SJSA1 (cell line): Measurements from ENCODE around the gene PLSCR2. TPM values are rescaled to one million over a fixed set of nuclear protein-coding genes. Genes with fewer than 3 reads are reported as not detected.
"Not testable (repeated sequence)": the region's sequence is repeated elsewhere in the genome, so short reads cannot be mapped to it uniquely, and the experiment has no call there.

Experiments used
- DNase-seq, 2 experiments: peaks; one replicate each; pipeline ENCODE4 v3.0.0-alpha.2; 2015 to 2020; ENCODE audit warnings: low spot score in 2 of 2, low read depth in 1 of 2
- H3K27ac ChIP-seq: fragments of 250-450 bp; sonication (Bioruptor Pico); 2 replicates; pipeline ENCODE4 v1.5.1; 2020; ENCODE audit warnings: mild to moderate bottlenecking, moderate library complexity
- H3K27me3 ChIP-seq: fragments of 250-450 bp; sonication (Bioruptor Pico); replicated peaks from 2 replicates; pipeline ENCODE4 v1.5.1; 2020; ENCODE audit warnings: mild to moderate bottlenecking, moderate library complexity
- H3K36me3 ChIP-seq: fragments of 250-450 bp; sonication (Bioruptor Pico); 2 replicates; pipeline ENCODE4 v1.5.1; 2020; ENCODE audit warnings: mild to moderate bottlenecking
- H3K4me1 ChIP-seq: fragments of 250-450 bp; sonication (Bioruptor Pico); replicated peaks from 2 replicates; pipeline ENCODE4 v1.6.1; 2021; ENCODE audit warnings: mild to moderate bottlenecking
- H3K4me3 ChIP-seq: fragments of 250-450 bp; sonication (Bioruptor Pico); 2 replicates; pipeline ENCODE4 v1.5.1; 2020; ENCODE audit warnings: mild to moderate bottlenecking
- H3K9me3 ChIP-seq: fragments of 250-450 bp; sonication (Bioruptor Pico); replicated peaks from 2 replicates; pipeline ENCODE4 v1.5.1; 2020; ENCODE audit warnings: mild to moderate bottlenecking
- total RNA-seq: library from RNA; depleted of rRNA; stranded (reverse); fragments of >200 nt; shearing (Covaris generic); gene quantifications from 2 replicates; pipeline ENCODE4 v1.2.3, GENCODE V29; 2014

Gene PLSCR2
- total RNA-seq, 1 experiment from 2014 or later: not detected

DNA sequence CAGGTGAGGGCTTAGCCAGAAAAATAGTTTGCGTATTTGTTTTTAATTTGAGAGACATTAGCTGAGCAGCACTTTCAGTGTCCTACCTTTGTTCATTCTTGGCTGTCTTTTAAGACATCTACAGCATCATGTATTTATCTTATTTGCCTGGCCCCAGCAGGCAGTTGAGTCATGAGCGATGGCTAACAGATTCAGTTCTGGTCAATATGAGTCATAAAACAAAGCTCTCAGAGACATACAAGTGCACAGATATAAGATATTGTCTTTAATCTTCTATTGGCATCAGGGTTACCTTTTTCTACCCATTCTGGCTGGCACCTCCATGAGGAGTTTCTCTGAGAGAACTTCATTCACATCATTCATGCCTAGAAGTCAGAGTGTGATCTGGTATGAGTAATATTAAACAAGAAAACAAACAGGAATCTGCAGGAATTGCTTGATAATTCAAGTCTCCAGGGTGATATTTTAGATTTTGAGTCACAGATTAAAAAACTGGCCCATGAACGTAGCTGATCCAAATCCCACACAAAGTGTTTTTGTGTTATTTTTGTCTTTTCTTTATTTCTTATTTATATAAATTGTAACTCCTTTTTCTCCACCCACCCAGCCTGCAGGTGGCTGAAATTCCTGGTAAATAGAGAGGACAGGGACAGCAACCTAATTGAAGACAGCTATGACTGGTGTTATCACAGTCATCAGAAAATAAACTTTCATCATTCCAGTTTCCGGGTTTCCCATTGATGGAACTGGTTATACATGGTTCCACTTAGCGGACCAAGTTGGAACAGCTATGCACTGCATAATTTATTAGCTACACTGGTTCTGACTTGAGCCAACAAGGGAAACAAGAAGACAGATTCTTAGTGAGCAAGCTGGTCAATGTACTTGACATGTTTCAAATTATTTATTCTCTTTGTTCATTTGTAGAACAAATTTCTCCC lies 47.3 kb downstream of the PLSCR2 start:
- DNase-seq: peak; percentile 45 to 50
- H3K36me3 ChIP-seq: no peaks in the 10 kb centered on the region
- H3K4me1 ChIP-seq: peaks cover 23% of the 10 kb centered on the region
- H3K27ac ChIP-seq: peak overlapping the region; percentile 53
- H3K9me3 ChIP-seq: no peaks in the 10 kb centered on the region
- H3K27me3 ChIP-seq: no peaks in the 10 kb centered on the region
- no peak overlapping the region for H3K4me3 ChIP-seq

DNA sequence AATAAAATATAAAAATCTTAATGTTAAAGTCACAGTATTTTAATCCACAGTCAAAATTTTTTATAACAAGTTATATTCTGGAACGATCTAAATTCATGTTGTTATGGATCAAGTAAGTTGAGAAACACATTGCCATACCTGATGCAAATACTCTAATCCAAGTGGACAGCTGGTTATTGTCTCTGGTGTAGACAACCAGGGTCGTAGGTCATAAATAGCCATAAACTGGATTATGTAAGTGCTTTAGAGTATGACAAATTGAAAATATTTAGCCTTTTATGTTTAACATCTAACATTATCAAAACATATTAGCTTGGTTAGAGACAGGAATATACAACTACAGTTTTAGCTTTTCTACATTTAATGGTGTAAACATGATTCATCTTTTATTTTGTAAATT lies 53.0 kb downstream of the PLSCR2 start:
- Histone ChIP-seq H3K9me3 (no peaks in the 10 kb centered on the region), H3K36me3 (no peaks in the 10 kb centered on the region), H3K27me3 (no peaks in the 10 kb centered on the region), H3K4me3 (no peak overlapping the region), H3K4me1 (peaks cover 1% of the 10 kb centered on the region), H3K27ac (no peak overlapping the region)
- no peak for DNase-seq

DNA sequence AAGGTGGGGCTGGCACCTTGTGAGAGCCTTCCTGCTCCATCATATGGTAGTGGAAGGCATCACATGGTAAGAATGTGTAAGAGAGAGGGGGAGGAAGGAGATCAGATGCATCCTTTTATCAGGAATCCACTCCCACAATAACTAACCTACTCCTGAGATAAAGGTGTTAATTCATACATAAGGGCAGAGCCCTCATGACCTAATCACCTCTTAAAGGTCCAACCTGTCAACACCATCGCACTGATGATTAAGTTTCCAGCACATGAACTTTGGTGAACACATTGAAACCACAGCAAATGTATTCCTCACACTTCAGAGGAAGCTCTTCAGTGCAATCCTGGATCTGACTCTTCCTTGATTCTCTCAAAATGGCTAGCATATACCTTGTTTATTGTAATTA lies 55.4 kb downstream of the PLSCR2 start:
- no peaks in the 10 kb centered on the region for H3K36me3 ChIP-seq
- H3K4me1 ChIP-seq: no peaks in the 10 kb centered on the region
- H3K4me3 ChIP-seq: no peak overlapping the region
- no peak overlapping the region for H3K27ac ChIP-seq
- H3K27me3 ChIP-seq: no peaks in the 10 kb centered on the region
- no peaks in the 10 kb centered on the region for H3K9me3 ChIP-seq
- no peak for DNase-seq

DNA sequence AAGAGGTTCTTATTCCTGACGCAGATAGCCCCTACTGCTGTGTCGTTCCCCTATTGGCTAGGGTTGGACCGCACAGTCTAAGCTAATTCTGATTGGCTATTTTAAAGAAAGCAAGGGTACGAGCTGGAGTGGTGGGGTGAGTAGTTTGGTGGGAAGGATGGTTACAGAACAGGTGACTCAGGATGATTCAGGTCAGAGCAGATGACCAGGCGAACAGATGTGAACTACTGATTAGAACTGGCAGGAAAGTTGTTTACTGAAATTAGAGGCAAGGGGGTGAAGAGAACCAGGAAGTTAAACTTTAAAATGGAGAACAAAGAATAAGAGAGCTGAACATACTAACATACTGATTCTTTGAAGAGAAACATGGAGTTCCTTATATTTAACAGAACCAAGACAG lies 56.6 kb downstream of the PLSCR2 start:
- H3K4me3 ChIP-seq, H3K27me3 ChIP-seq, DNase-seq, H3K4me1 ChIP-seq, H3K36me3 ChIP-seq, H3K27ac ChIP-seq, H3K9me3 ChIP-seq: not testable (repeated sequence)

DNA sequence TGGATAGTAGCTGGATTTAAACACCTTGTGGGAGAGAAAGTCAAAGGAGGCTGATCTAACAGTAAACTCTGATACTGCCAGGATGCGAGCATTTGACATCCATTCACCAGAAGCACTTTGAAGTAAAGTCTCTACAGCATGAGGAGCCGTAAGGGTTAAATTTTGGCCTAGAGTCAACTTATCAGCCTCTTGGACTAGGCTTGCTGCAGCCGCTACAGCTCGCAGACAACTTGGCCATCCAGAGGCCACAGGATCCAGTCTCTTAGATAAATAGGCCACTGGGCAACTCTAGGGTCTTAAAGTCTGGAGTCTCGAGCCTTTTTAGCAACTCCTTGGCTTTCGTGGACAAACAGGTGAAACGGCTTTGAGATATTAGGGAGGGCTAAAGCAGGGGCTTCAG lies 61.4 kb downstream of the PLSCR2 start:
- Histone ChIP-seq H3K9me3 (no peaks in the 10 kb centered on the region), H3K36me3 (no peaks in the 10 kb centered on the region), H3K27ac (no peak overlapping the region), H3K4me3 (no peak overlapping the region), H3K27me3 (no peaks in the 10 kb centered on the region), H3K4me1 (no peaks in the 10 kb centered on the region)
- DNase-seq: no peak

DNA sequence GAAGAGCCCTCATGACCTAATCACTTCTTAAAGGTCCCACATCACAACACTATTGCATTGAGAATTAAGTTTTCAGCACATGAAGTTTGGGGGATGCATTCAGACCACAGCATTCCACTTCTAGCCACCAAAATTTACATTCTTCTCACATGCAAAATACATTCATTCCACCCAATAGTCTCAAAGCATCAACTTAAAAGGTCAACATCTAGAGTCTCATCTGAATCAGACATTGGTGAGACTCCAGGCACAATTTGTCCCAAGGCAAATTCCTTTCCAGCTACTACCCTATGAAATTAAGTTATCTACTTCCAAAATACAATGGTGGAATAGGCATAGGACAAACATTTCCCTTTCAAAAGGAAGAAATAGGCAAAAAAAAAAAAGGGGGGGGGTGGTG lies 64.9 kb downstream of the PLSCR2 start:
- Histone ChIP-seq H3K27ac (no peak overlapping the region), H3K4me1 (no peaks in the 10 kb centered on the region), H3K27me3 (no peaks in the 10 kb centered on the region), H3K4me3 (no peak overlapping the region), H3K36me3 (no peaks in the 10 kb centered on the region), H3K9me3 (no peaks in the 10 kb centered on the region)
- peak in 1 of 2 experiments; percentile 2 for DNase-seq

DNA sequence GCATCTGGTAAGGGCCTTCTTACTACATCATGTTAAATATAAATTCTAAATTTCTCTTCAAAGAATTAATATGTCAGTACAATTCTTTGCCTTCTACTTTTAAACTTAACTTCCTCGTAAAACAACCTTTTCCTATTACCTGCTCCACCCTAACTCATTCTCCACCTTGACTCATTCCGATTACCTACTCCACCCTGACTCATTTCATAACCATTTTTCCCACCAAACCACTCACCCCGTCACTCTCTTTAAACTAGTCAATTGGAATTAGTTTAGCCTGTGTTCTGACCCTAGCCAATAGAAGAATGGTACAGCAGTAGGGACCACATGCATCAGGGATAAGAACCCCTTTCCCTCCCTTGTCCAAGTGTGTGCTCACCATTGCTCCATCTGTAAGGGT lies 65.6 kb downstream of the PLSCR2 start:
- Histone ChIP-seq H3K27ac (no peak overlapping the region), H3K4me3 (no peak overlapping the region), H3K27me3 (no peaks in the 10 kb centered on the region), H3K9me3 (no peaks in the 10 kb centered on the region), H3K4me1 (no peaks in the 10 kb centered on the region), H3K36me3 (no peaks in the 10 kb centered on the region)
- DNase-seq: no peak

DNA sequence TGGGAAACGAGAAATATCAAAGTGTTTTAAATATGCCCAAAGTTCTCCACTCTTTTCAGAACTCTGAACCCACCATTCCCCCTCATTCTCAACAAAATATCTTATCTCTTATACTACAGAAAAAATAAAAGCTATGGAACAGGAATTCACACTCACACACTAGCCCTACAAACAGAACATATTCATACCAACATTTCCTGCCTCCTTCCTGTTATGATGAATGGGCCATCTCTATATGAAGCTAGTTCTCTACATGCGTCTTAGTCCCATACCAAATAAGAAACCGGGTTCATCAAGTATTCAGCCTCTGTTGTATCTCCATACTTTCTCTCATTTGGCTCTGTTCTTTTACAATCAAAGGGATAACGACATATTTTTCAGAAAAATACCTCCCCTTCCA lies 72.6 kb downstream of the PLSCR2 start:
- no peak overlapping the region for H3K27ac ChIP-seq
- H3K4me3 ChIP-seq: no peak overlapping the region
- no peaks in the 10 kb centered on the region for H3K27me3 ChIP-seq
- H3K36me3 ChIP-seq: no peaks in the 10 kb centered on the region
- H3K9me3 ChIP-seq: no peaks in the 10 kb centered on the region
- no peaks in the 10 kb centered on the region for H3K4me1 ChIP-seq
- no peak for DNase-seq

DNA sequence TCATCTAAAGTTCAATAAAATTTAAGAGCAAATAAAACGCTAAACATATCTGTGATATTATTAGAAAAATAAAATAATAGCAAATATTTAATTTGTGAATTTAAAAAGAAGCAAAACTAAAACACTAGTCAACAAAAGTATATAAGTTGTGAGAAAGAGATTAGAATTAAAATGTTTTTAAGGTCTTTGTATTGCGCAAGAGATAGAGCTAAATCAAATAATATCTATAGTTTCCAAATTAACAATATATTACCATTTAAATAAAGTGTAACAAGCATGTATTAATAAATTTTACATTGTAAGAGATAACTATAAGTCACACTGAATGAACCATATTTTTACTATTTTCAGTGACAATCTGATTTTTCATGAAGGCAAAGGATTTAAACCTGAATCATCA lies 74.2 kb downstream of the PLSCR2 start:
- DNase-seq: no peak
- no peaks in the 10 kb centered on the region for H3K27me3 ChIP-seq
- H3K36me3 ChIP-seq: no peaks in the 10 kb centered on the region
- no peaks in the 10 kb centered on the region for H3K4me1 ChIP-seq
- H3K27ac ChIP-seq: no peak overlapping the region
- no peaks in the 10 kb centered on the region for H3K9me3 ChIP-seq
- no peak overlapping the region for H3K4me3 ChIP-seq

DNA sequence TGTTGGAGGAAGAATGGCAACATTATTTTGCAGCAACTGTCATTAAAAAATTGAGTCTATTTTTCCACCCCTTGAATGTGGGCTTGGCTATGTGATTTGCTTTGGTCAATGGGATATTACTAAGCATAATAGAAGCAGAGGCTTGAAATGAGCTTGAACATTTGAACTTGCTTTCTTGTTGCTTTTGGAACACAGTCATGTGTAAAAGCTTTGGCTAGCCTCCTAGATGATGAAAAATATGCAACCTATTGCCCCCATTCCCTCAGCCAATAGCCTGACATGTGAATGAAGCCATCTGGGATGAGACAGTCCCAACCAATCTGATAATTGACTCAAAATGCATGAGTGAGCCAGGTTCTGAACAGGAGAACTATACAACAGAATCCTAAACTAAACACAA lies 78.4 kb downstream of the PLSCR2 start:
- no peaks in the 10 kb centered on the region; the same call in 1 of the 2 replicates for H3K9me3 ChIP-seq
- H3K36me3 ChIP-seq: no peaks in the 10 kb centered on the region
- no peak overlapping the region for H3K4me3 ChIP-seq
- DNase-seq: no peak
- no peaks in the 10 kb centered on the region for H3K27me3 ChIP-seq
- no peaks in the 10 kb centered on the region for H3K4me1 ChIP-seq
- no peak overlapping the region for H3K27ac ChIP-seq

DNA sequence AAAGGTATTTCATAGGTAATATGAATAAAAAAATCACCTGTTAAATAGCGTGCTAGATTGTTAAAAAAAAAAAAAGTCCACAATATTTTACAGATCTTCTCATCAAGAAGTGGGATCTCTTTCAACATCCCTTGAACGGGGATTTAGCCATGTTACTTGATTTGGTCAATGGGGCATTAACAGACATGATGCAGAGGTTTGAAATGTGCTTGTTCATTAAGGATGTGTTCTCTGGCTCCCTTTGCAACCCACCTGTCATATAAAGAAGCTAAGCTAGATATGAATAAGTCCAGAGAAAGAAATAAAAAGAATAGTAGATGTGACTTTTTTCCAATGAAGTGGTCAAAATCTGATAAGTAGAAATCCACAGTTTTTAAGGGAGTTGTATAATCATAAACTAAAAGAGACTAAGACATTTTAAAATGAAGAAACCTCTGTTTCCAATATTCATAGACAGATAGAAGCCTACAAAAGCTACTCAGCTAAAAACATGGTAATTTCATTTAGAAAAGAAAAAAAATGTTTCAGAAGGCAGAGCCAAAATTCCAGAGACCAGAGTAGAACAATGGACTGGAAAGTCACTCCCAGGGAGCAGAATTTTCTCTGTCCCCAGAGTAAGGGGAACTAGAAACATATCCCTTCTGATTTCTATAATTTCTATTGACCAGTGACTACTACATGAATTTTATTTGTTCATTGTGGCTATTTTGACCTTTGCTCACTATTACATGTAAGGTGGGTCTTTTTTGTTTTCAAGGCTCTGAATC lies 79.2 kb downstream of the PLSCR2 start:
- Histone ChIP-seq H3K27me3 (no peaks in the 10 kb centered on the region), H3K4me1 (no peaks in the 10 kb centered on the region), H3K27ac (no peak overlapping the region), H3K9me3 (no peaks in the 10 kb centered on the region; the same call in 1 of the 2 replicates), H3K36me3 (no peaks in the 10 kb centered on the region), H3K4me3 (no peak overlapping the region)
- no peak for DNase-seq

DNA sequence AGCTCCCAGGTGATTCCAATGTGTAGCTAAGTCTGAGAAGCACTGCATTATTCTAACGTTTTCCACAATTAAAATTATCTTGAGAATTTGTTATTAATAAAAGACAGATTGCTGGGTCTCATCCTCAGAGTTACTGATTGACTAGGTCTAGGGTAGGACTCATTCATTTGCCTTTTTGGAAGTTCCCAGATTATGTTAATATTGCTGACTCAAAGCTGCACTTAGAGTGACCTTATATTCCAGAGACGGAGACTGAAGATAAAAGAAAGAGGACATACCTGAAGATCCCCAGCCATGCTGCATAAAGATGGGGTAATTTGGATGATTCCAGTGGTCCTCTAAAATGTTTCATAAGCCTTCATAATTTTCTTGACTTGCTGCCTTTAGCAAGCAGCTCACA lies 81.8 kb downstream of the PLSCR2 start:
- DNase-seq: no peak

DNA sequence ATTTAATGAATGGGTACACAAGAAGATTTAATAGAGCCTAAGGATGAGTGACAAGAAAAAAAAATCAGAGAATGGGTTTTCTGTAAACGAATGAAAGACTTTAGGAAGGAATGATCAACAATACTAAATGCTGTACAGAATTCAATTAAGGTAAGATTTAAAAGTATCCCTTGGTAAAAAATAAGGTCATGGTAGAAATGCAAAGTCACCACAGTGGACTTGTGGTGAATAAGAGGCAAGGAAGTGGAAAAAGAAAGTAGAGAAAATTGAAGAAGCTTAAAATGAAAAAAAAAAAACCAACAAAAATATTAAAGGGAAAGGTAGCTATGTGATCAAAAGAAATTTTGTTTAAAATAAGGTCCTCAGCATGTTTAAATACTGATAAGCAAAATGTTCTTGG lies 82.4 kb downstream of the PLSCR2 start:
- Histone ChIP-seq H3K4me3 (no peak overlapping the region), H3K27me3 (no peaks in the 10 kb centered on the region), H3K27ac (no peak overlapping the region), H3K9me3 (no peaks in the 10 kb centered on the region; the same call in 1 of the 2 replicates), H3K4me1 (no peaks in the 10 kb centered on the region), H3K36me3 (no peaks in the 10 kb centered on the region)
- DNase-seq: no peak

More for the DNA sequence above, 81.8 kb downstream of the PLSCR2 start:
- Histone ChIP-seq H3K27me3 (no peaks in the 10 kb centered on the region), H3K27ac (no peak overlapping the region), H3K4me3 (no peak overlapping the region), H3K4me1 (no peaks in the 10 kb centered on the region), H3K9me3 (no peaks in the 10 kb centered on the region; the same call in 1 of the 2 replicates), H3K36me3 (no peaks in the 10 kb centered on the region)

DNA sequence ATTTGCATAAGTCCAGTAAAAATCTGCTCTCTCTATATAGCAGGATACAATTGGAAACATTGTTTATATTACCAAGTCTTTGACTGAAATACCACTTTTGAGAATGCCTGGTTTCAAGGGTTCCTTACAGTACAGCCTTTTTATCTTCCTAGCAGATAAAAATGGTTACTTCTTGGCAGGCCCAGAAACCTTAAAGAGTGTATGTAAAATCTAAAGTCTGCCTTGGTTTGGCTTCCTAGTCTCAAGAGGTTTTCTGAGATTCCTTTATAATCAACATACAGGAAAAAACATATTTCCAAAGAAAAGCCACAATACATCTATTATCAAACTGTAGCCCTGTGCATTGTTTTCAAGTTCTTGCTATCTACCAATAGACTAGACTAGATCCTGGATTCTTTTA lies 84.6 kb downstream of the PLSCR2 start:
- Histone ChIP-seq H3K36me3 (no peaks in the 10 kb centered on the region), H3K9me3 (no peaks in the 10 kb centered on the region; the same call in 1 of the 2 replicates), H3K4me1 (no peaks in the 10 kb centered on the region), H3K27me3 (no peaks in the 10 kb centered on the region), H3K27ac (no peak overlapping the region), H3K4me3 (no peak overlapping the region)
- no peak for DNase-seq
